Ovary (tissue), 3 donors: ENCODE measurements around the gene TRIP6.

Experiments used
- CTCF ChIP-seq, 3 donors: fragments of 450-650 bp in 2 of 3; fragments of 200-600 bp in 1 of 3; IDR thresholded peaks; one replicate each; pipeline versions ENCODE4 v1.5.1 to v1.8.0; 2016 to 2022; ENCODE audit warnings: antibody characterized with exemption in 3 of 3, mild to moderate bottlenecking in 1 of 3
- EP300 ChIP-seq: sonication (generic); formaldehyde crosslinking; IDR thresholded peaks from one replicate; pipeline ENCODE4 v1.6.1; 2017; ENCODE audit warnings: antibody characterized with exemption
- POLR2A ChIP-seq: fragments of 450-650 bp; IDR thresholded peaks from one replicate; pipeline ENCODE4 v1.6.1; 2017; ENCODE audit warnings: antibody characterized with exemption, mild to moderate bottlenecking, moderate library complexity
- donor health status: DM: no; HTN: no; CAD: no.

GRCh38 chr7:100855515-100855914, 11.7 kb upstream of the TRIP6 start:
- no peak for TF ChIP-seq CTCF (IDR thresholded peaks at IDR 0.05)
- TF ChIP-seq POLR2A: no peak
- no peak for TF ChIP-seq EP300
